Stimulated activated CD4-positive, alpha-beta T cell treated with anti-CD3 and anti-CD28 coated beads, Interleukin-12 subunit alpha, Interleukin-12 subunit beta, amount 100 ng/mL, for 24 hours (primary cell): ENCODE results near the gene MAST3.
A peak's percentile ranks its signal among the peaks of the same experiment; 100 is the strongest.

Source experiments
- DNase-seq, 2 experiments: peaks; one replicate each; pipeline ENCODE4 v3.0.0-alpha.2; 2020; ENCODE audit warnings: low read depth in 2 of 2

Gene MAST3

GRCh38 chr19:18185538-18185937, 88.0 kb downstream of the MAST3 start:
- no peak for DNase-seq

DNA sequence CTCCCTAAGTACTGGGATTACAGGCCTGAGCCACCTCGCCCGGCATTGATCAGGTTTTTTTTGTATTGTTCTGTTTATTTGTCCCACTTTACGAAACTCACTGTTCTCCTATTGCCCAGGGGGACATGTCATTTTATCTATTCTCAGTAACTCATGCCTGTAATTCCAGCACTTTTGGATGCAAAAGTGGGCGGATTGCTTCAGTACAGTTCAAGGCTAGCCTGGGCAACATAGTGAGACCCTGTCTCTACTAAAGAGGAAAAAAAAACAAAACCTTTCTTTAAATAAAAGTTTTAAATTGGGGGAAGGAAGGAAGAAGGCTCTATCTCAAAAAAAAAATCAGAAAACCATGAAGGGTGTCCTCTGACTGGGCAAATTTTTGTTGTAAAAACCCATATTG, 92.7 kb downstream of the MAST3 start:
- DNase-seq: no peak

- DNase-seq: no peak
Observed at GRCh38 chr19:18191640-18192062, 94.1 kb downstream of the MAST3 start.

- DNase-seq: peak; percentile 96
Observed at GRCh38 chr19:18192673-18193387, 95.3 kb downstream of the MAST3 start, which contains the start of gene MPV17L2. Gene MPV17L2 (plus strand): TSS chr19:18193218. CDS start chr19:18193282, 64 bp downstream.

DNA sequence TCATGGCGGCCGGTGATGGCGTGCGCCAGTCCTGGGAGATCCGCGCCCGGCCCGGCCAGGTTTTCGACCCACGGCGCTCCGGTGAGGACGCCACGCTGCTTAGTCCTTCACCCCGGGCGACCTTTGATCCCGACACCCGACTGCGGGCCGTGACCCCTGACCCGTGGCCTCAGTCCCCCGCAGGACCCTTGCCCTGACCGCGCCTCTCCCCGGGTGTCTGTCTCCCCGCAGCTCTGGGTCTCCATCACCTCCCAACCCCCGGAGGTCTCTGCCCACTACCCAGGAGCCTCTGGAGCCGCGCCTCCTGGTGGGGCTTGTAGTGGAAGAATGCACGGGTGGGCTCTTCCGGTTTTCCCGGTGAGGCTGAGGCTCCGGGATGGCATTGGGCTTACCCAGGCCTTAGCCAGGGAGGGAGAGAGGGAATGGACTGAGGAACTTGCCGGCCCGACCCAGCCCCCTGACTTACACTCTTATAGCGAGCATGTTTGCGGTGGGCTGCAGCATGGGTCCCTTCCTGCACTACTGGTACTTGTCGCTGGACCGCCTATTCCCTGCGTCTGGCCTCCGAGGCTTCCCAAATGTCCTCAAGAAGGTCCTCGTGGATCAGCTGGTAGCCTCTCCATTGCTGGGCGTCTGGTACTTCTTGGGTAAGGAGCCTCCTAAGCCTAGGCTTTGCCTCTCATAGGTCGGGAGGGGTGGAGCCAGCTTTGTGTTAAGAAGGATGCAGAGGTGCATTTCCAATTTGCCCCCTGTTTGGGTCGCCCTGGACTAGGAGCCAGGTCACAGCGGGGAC, 96.0 kb downstream of the MAST3 start:
- DNase-seq: no peak

GRCh38 chr19:18194181-18194530, 96.6 kb downstream of the MAST3 start:
- no peak for DNase-seq

GRCh38 chr19:18194554-18195238, 97.1 kb downstream of the MAST3 start:
- no peak for DNase-seq

- DNase-seq: no peak
Observed at GRCh38 chr19:18196511-18196845, 98.9 kb downstream of the MAST3 start.

GRCh38 chr19:18197306-18197705, 99.7 kb downstream of the MAST3 start:
- no peak for DNase-seq

DNA sequence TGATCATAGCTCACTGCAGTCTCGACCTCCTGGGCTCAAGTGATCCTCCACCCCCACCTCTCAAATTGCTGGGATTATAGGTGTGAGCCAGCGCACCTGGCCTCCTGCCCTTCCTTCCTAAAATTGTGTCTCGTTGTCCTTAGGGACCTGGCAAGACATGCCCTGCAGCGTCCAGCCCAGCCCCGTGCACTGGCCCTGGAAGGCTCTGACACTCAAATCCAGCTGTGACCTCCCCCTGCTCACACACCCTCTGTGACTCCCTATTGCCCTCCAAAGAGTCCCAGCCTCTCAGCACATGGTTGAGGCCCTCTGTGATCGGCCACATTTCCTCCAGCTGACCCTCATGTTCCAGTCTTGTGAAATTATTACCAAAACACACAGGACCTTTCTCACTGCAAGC, 100.4 kb downstream of the MAST3 start:
- no peak for DNase-seq

DNA sequence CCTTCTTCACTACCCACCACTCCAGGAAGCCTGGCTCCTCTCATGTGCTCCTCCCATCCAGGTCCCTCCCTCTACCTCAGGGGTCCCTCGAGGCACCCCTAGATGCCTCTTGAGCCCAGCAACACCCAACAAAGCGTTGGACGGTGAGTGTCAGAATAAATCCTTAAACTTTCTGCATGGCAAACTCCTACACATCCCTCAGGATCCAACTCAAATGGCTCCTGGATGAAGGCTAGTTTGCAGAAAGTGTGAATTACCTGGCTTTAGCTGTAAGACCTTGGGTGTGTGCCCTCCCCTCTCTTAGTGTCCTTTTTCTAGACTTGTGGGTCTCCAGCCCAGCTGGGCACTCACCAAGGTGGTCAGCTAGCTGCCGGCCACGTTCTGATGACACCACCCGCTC, 100.8 kb downstream of the MAST3 start:
- DNase-seq: no peak
